Head of caudate nucleus (tissue), 42 donors: ENCODE measurements around the gene FNDC10.
"Not testable (repeated sequence)": the region's sequence is repeated elsewhere in the genome, so short reads cannot be mapped to it uniquely, and the experiment has no call there.

ENCODE experiments used
- DNase-seq, 42 donors: peaks; one replicate each; pipeline versions ENCODE4 v3.0.0 to v3.0.0-alpha.2; 2020 to 2021; ENCODE audit warnings: mixed read lengths in 7 of 42
- intact Hi-C: fragments of 100-400 bp; cut with DNase I; formaldehyde crosslinking; loops from one replicate; pipeline ENCODE4 v1.15.0; 2022

FNDC10 gene

DNA sequence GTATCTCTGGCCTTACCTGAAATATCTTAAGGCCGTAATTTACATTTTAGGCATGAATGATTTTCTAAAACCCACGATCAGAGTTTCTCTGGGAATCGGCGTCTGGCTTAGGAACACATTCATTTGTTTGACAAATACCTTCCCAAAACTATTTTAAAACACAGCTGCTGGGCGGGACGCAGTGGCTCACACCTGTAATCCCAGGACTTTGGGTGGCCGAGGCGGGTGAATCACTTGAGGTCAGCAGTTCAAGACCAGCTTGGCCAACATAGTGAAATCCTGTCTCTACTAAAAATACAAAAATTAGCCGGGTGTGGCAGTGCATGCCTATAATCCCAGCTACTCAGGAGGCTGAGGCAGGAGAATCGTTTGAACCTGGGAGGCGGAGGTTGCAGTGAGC lies 43.0 kb downstream of the FNDC10 start:
- intact Hi-C loops, DNase-seq: not testable (repeated sequence)

DNA sequence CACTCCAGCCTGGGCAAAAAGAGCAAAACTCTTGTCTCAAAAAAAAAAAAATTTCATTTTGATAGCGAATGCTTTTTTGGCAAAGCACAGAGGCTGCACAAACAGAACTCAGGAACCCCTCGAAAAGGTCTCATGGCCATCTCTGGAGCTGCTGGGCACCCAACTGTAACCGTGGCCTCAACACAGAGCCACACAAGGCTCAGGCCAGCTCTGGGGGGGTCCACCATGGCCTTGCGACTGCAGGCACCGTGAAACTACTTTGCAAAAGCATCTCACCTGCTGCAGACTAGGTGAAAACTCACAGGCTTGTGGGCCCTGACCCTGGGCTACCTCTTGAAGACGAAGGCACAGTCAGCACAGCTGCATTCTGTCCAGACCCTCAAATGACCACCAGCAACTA lies 43.4 kb downstream of the FNDC10 start:
- DNase-seq, result no peak
- intact Hi-C loops, result no loop called here

DNA sequence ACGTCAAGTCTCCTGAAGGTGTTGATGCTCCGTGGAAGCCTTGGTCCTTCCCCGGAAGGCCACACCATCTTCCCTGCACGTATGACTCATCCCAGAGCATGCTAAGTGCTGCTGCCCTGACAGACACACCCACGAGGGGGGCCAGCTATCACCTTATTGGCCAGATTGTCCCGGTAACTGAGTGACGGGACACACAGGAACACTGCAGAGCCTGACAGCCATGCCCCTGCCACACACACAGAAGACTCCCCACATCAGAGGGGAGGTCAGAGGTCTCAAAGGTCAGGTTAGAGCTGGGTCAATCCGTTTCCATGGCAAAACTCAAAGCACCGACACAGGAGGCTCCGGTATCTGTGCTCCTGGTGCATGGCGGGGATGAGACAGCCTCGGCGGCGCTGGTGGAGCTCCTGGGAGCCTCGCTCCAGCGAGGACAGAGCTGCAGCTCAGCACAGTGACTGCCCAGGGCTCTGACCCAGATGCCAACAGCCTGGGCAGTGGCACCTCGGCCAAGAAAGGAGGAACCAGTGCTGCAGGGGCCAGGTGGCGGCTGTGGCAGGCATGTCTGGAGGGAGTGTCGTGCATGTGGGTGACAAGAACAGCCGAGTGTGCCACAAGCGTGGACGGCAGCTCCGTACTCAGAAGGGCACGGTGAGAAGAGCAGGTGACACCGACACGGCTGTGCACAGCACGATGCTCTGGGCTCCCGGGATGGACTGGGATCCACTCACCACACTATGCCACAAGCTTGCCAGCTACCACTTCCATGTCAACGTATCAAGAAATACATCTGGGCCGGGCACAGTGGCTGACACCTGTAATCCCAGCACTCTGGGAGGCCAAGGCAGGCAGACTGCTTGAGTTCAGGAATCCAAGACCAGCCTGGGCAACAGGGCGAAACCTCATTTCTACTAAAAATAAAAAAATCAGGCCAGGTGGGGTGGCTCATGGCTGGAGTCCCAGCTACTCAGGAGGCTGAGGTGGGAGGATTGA lies 44.7 kb downstream of the FNDC10 start:
- DNase-seq, result peak in 2 of 42 donors; percentile 34 to 40

DNA sequence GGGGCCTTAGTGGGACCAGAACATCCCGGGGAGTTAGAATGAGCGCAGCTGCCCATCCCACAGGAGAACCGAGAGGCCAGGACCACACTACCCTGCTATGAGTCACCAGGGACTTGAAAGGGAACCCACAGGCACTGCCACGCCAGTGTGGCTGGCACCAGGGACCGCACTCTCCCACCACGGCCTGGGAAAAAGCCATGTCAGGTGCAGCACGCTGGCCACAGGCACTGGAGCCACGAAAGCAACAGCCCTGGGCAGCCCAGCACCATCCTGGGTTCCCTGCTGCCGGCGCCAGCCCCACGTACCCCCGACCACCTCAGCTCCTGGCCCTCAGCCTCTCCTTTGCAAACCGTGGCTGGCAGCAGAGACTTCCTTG lies 45.4 kb downstream of the FNDC10 start:
- intact Hi-C loops, result no loop called here
- no peak for DNase-seq

More for the DNA sequence above, 44.7 kb downstream of the FNDC10 start:
- intact Hi-C loops, result no loop called here

DNA sequence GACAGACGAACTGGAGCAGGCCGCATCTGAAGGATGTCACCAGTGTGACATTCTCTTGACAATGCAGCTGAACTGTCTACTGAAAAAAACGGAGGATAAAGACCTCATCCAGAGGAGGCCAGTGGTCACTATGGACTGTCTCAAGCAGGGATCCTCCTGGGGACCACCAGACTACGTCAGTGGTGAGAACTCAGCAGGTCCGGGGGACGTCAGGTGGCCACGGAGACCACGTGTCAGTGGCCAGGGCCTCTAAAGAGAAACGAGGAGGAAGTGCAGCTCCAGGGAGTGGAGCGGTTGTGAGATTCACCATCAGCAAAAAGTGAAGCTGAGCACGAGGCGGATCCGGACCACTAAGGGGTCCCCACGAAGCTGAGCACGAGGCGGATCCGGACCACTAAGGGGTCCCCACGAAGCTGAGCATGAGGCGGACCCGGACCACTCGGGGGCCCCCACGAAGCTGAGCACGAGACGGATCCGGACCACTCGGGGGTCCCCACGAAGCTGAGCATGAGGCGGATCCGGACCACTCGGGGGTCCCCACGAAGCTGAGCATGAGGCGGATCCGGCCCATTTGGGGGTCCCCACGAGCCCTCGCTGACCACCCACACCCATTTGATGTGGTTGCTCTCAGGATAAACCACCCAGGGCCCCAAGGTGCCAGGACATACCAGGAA lies 46.0 kb downstream of the FNDC10 start:
- DNase-seq, result no peak
- intact Hi-C loops, result no loop called here

DNA sequence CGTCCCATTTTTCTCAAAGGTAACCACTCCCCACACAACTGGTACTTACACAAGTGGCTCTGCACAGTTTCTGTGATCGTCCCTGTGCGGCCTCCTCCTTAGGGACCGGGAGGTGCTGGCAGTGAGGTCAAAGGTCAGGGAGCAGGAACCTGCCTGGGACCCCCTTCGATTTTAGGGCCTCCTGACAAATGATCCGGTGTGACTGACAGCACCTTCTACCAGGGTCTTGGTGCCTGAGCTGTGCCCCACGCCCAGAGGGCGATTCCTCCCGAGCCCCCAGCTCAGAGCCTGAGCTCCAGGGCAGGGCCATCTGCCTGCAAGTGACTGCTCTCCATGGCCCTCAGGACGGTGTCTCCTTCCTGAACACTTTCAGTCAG lies 47.7 kb downstream of the FNDC10 start:
- intact Hi-C loops, result no loop called here
- no peak for DNase-seq

- DNase-seq, result no peak
- intact Hi-C loops, result no loop called here
Measured at GRCh38 chr1:1551524-1552262, 48.2 kb downstream of the FNDC10 start.

- intact Hi-C loops, result no loop called here
- DNase-seq, result peak in 12 of 42 donors; percentile 24 to 58 (median 41)
Measured at GRCh38 chr1:1550591-1551432, 49.1 kb downstream of the FNDC10 start.

- no peak for DNase-seq
- intact Hi-C loops, result no loop called here
Measured at GRCh38 chr1:1550087-1550486, 49.8 kb downstream of the FNDC10 start.

GRCh38 chr1:1548591-1548990 lies 51.3 kb downstream of the FNDC10 start:
- intact Hi-C loops, result no loop called here
- DNase-seq, result no peak
